Myocyte (in vitro differentiated cells): ENCODE measurements around the gene NR1H4. TPM values are rescaled to one million over a fixed set of nuclear protein-coding genes. Genes with fewer than 3 reads are reported as not detected.
A peak's percentile ranks its signal among the peaks of the same experiment; 100 is the strongest.
"Not testable (repeated sequence)": the region's sequence is repeated elsewhere in the genome, so short reads cannot be mapped to it uniquely, and the experiment has no call there.

Experiments
- DNase-seq: peaks from one replicate; pipeline ENCODE4 v3.0.0-alpha.2; 2012; ENCODE audit warnings: low read depth
- polyA plus RNA-seq: library from polyadenylated mRNA; unstranded; fragments of >200 nt; gene quantifications from one replicate; pipeline ENCODE4 v1.2.1, GENCODE V29; 2012; ENCODE audit warnings: missing spikeins
- total RNA-seq: library from RNA; depleted of rRNA; stranded (reverse); fragments of >200 nt; gene quantifications from 2 replicates; pipeline ENCODE4 v1.2.3, GENCODE V29; 2014

NR1H4 gene
- not detected in 2 replicates for total RNA-seq
- polyA plus RNA-seq: not detected

DNA sequence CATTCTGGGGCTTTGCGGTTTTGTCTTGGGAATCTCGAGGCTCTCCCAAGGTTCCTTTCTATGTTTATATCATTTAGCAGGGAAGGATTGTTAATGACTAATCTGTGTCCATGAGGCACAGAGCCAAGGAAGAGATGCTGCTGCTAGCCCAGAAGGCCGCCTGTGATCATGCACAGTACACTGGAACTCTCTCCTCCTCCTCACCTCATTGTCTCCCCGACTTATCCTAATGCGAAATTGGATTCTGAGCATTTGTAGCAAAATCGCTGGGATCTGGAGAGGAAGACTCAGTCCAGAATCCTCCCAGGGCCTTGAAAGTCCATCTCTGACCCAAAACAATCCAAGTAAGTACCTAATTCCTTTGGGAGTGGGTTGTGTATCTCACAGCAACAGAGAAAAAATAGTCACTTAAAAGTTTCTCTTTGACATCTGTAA lies at the start of gene NR1H4:
TSS of gene NR1H4 (plus strand) at position 151 of the 435 bp plus-strand sequence. CDS start 19,458 bp downstream, outside the sequence.
- peak; percentile 16 for DNase-seq

- DNase-seq: no peak
Measured at GRCh38 chr12:100426145-100426544, 47.5 kb upstream of the NR1H4 start.

- peak; percentile 17 for DNase-seq
Measured at GRCh38 chr12:100427078-100427477, 46.6 kb upstream of the NR1H4 start.

DNA sequence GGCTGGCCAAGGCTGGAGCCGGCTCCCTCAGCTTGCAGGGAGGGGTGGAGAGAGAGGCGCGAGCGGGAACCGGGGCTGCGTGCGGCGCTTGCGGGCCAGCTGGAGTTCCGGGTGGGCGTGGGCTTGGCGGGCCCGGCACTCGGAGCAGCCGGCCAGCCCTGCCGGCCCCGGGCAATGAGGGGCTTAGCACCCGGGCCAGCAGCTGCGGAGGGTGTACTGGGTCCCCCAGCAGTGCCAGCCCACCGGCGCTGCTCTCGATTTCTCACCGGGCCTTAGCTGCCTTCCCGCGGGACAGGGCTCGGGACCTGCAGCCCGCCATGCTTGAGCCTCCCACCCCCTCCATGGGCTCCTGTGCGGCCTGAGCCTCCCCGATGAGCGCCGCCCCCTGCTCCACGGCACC lies 43.4 kb upstream of the NR1H4 start:
- not testable (repeated sequence) for DNase-seq

DNA sequence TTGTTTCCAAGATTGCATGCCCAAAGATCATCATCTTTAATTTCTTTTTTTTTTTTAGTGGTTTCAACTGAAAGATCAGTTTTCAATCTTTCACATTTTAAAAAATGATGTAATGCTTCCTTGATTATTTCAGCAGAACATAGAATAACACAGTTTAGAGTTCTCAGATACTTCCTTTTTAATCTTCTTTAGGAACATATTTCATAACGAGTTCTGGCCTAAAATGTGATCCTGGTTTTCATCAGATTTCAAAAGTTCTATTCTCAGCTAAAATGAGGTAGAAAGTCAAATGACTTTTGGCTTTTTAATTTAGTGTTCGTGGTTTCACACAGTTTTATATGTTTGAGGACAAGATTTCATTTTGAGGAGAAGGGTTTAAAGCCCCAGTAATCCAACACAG lies 40.0 kb upstream of the NR1H4 start:
- no peak for DNase-seq

DNA sequence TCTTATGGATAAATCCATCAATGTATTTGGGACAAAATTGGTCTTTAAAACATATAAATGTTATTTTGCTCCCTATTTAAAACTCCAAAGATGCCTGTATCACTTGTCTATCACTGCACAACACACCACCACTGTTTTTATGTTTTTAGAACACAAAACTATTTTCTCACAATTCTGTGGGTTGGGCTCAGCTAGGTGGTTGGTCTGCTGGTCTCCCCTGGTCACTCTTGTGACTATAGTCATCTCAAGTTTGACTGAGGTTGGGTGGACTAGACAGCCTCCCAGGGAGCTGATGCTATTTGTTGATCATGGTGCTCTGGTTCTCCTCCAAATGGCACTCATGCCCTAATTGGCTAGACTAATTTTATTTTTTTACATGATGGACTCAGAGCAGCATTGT lies 39.5 kb upstream of the NR1H4 start:
- DNase-seq: no peak

- no peak for DNase-seq
Measured at GRCh38 chr12:100435957-100436356, 37.7 kb upstream of the NR1H4 start.

GRCh38 chr12:100437038-100437841 lies 36.4 kb upstream of the NR1H4 start:
- DNase-seq: no peak

DNA sequence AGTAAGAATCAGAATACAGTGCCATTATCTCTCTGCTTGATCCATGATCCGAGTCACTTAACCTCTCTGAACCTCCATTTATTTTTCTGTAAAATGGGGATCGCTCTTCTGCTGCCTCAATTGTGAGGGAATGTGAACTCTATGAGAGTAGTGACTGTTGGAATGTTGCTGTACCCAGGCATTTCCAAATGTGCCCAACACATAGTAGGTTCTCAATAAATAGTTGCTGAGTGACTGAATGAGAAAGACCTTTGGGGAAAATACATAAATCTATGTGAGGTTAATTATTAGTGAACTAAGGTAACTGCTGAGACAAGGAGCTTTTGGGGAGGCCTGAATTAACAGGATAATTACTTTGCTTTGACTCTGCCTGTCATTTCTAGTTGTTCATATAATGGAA lies 33.9 kb upstream of the NR1H4 start:
- no peak for DNase-seq

GRCh38 chr12:100442403-100442802 lies 31.3 kb upstream of the NR1H4 start:
- no peak for DNase-seq

GRCh38 chr12:100443434-100443833 lies 30.2 kb upstream of the NR1H4 start:
- no peak for DNase-seq

DNA sequence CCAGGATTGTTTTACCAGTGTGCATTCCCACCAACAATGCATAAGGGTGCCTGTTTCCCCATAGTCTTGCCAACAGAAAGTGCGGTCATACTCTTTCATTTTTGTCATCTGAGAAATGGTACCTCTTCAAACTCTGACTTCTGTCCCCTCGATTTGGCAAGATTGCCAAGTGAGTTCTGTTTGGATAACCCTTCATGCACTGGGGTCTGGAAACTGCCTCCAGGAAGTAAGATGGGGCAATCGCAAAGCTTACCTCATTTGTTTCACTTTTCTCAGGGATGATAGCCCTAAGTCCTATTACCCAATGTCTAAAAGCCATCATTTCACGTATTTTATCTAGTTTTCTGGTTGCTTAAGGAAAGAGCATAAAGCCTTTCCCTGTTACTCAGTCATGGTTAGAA lies 28.6 kb upstream of the NR1H4 start:
- no peak for DNase-seq

- DNase-seq: no peak
Measured at GRCh38 chr12:100447381-100447780, 26.3 kb upstream of the NR1H4 start.

- no peak for DNase-seq
Measured at GRCh38 chr12:100448656-100449055, 25.0 kb upstream of the NR1H4 start.

- no peak for DNase-seq
Measured at GRCh38 chr12:100450735-100451134, 22.9 kb upstream of the NR1H4 start.

- DNase-seq: no peak
Measured at GRCh38 chr12:100453951-100454350, 19.7 kb upstream of the NR1H4 start.

DNA sequence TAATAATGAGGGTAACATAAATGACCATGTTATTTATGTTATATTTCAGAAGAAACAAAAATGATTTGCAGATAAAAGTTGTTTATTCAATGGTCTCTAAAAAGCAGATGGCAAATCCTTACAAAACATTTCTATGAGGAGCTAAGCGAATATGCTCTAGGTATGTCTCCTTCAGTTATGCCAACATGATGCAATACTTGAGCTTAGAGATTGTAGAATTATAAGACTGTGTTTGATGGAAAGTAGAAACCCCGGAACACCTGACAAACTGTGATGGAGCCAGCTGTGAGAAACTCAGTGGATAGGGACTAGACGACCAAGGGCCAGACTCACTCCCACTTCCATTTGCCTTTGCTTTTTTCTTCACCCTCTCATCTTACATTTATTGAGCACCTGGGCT lies 17.8 kb upstream of the NR1H4 start:
- no peak for DNase-seq

- DNase-seq: no peak
Measured at GRCh38 chr12:100458191-100458590, 15.5 kb upstream of the NR1H4 start.

DNA sequence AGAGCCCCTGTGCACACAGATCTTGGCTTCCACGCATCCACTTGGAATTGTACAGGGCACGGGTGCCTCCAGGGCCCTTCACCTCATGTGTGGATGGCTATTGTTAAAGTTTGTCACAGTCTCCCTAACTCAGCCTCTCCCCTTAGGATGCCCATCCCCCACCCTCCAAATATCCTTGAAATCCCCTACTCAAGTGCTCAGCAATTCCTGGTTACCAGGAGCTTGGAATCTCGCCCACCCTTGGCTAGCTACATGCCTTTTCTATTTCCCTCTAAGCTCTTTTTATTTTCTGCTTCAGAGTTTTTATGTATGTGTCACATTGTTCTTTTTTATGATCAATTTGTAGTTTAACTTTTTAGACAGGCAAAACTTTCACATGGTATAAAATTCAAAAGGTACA lies 13.0 kb upstream of the NR1H4 start:
- DNase-seq: no peak

DNA sequence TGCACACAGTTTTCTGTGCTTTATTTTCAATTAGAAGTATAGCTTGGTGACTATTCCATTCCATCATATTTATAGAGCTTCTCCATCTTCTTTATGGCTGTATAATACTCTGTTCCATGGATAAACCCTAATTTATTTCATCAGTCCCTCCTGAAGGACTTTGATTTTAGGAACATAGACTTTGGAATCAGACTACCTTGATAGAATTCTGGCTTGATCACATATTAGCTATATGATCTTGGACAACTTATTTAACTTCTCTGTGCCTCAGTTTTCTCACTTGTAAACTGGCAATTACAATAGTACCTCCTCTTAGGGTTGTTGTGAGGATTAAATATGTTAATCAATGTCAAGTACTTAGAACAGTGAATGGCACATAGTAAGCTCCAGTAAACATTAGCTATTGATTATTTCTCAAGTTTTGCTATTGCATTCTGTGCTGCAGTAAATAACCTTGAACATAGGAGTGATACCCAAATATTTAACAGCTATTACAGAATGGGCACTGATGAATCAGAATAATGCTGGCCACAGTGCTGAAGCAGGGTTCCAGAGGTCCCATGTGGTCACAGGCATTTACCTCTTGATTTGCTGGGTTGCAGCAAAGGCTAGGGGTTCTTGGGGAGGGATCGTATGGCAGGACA lies 12.2 kb upstream of the NR1H4 start:
- no peak for DNase-seq

- no peak for DNase-seq
Measured at GRCh38 chr12:100463661-100464060, 10.0 kb upstream of the NR1H4 start.

GRCh38 chr12:100464529-100464928 lies 9.1 kb upstream of the NR1H4 start:
- no peak for DNase-seq

DNA sequence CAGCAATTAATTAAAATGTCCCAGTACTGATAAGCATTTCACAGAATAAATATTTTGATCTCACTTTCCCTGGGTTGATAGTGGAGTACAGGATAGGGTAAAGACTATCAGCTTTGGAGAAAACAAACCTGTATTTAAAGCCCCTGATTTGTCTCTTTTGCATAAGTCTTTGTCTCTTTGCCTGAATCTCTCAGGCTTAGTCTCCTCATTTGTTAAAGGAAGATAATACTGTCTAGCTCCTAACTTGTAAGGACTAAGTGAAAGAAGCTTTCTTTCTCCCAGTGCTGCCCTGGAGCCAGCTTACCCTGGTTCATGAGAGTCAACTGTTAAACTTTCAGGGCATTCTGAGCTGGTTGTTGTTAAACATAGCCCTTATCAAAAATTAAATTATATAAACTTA lies 5.5 kb upstream of the NR1H4 start:
- DNase-seq: no peak
